ENCODE measurements around the gene FBXL16.

FBXL16 gene

GRCh38 chr16:722835-723633 lies 17.4 kb upstream of the FBXL16 start:
- no peak for DNase-seq (ENCODE audit: low spot score)

- no peak for DNase-seq (ENCODE audit: low spot score)
Observed at GRCh38 chr16:721765-722540, 16.4 kb upstream of the FBXL16 start.

GRCh38 chr16:720990-721764 lies 15.6 kb upstream of the FBXL16 start, which contains the start of gene ANTKMT:
Gene ANTKMT, plus strand, starts transcription at chr16:721146. Its CDS starts 129 bp downstream, at chr16:721275.
- DNase-seq (ENCODE audit: low spot score), result peak; percentile 50

GRCh38 chr16:720447-720989 lies 14.9 kb upstream of the FBXL16 start:
- DNase-seq (ENCODE audit: low spot score), result peak; percentile 50

GRCh38 chr16:719815-720446 lies 14.3 kb upstream of the FBXL16 start:
- no peak for DNase-seq (ENCODE audit: low spot score)

- no peak for DNase-seq (ENCODE audit: low spot score)
Observed at GRCh38 chr16:718922-719321, 13.3 kb upstream of the FBXL16 start.

GRCh38 chr16:718389-718788 lies 12.8 kb upstream of the FBXL16 start:
- no peak for DNase-seq (ENCODE audit: low spot score)

- no peak for DNase-seq (ENCODE audit: low spot score)
Observed at GRCh38 chr16:717450-718245, 12.0 kb upstream of the FBXL16 start.

GRCh38 chr16:716768-717325 lies 11.2 kb upstream of the FBXL16 start:
- DNase-seq (ENCODE audit: low spot score), result no peak

GRCh38 chr16:716200-716568 lies 10.6 kb upstream of the FBXL16 start:
- no peak for DNase-seq (ENCODE audit: low spot score)

- no peak for DNase-seq (ENCODE audit: low spot score)
Observed at GRCh38 chr16:715477-716199, 10.0 kb upstream of the FBXL16 start.

- DNase-seq (ENCODE audit: low spot score), result peak; percentile 81
Observed at GRCh38 chr16:714558-715476, 9.2 kb upstream of the FBXL16 start, which contains the start of gene METRN. Gene METRN, plus strand, starts transcription at chr16:715118. Its CDS starts 172 bp downstream, at chr16:715290.

GRCh38 chr16:714079-714478 lies 8.5 kb upstream of the FBXL16 start:
- DNase-seq (ENCODE audit: low spot score), result no peak

GRCh38 chr16:712740-713250 lies 7.2 kb upstream of the FBXL16 start:
- peak; percentile 87 for DNase-seq (ENCODE audit: low spot score)

GRCh38 chr16:711548-712320 lies 6.1 kb upstream of the FBXL16 start:
- no peak for DNase-seq (ENCODE audit: low spot score)

- no peak for DNase-seq (ENCODE audit: low spot score)
Observed at GRCh38 chr16:711084-711483, 5.5 kb upstream of the FBXL16 start.

- no peak for DNase-seq (ENCODE audit: low spot score)
Observed at GRCh38 chr16:710500-711075, 5.0 kb upstream of the FBXL16 start.
